ENCODE data around the gene TUNAR.

- no peak for TF ChIP-seq EZH2 (IDR thresholded peaks at IDR 0.05; ENCODE audit: borderline replicate concordance, low read length)
- no peak for TF ChIP-seq CTCF (IDR thresholded peaks at IDR 0.05; ENCODE audit: low read length)
These were observed 41.8 kb downstream of the TUNAR start for GRCh38 chr14:95918466-95918865.

Measured in OCI-LY1 (cell line).